Transverse colon (tissue), 4 donors: ENCODE measurements around the gene WAPL. TPM values are rescaled to one million over a fixed set of nuclear protein-coding genes. Genes with fewer than 3 reads are reported as not detected.

Experiments
- DNase-seq: peaks from one replicate; pipeline ENCODE4 v3.0.0-alpha.2; 2019
- H3K27ac ChIP-seq, 4 donors: fragments of 200-600 bp; sonication (generic); 2 replicates each; pipeline ENCODE4 v1.5.1; 2016 to 2018; ENCODE audit warnings: inconsistent platforms in 4 of 4
- H3K27me3 ChIP-seq: fragments of 200-600 bp; sonication (generic); 2 replicates; pipeline ENCODE4 v1.5.1; 2017; ENCODE audit warnings: inconsistent platforms
- H3K36me3 ChIP-seq, 4 donors: fragments of 200-600 bp; sonication (generic); 2 replicates each; pipeline ENCODE4 v1.5.1; 2017 to 2019; ENCODE audit warnings: inconsistent platforms in 4 of 4
- H3K4me1 ChIP-seq, 4 donors: fragments of 200-600 bp; sonication (generic); 2 replicates each; pipeline ENCODE4 v1.5.1; 2017 to 2020; ENCODE audit warnings: inconsistent platforms in 4 of 4
- H3K4me3 ChIP-seq, 4 donors: fragments of 200-600 bp; sonication (generic); 1 replicate in 1 of 4; 2 replicates in 3 of 4; pipeline versions ENCODE4 v1.5.1 to v1.6.1; 2017 to 2019; ENCODE audit warnings: inconsistent platforms in 4 of 4
- H3K9me3 ChIP-seq, 2 donors: fragments of 200-600 bp; sonication (generic); 2 replicates each; pipeline ENCODE4 v1.5.1; 2017 to 2019; ENCODE audit warnings: inconsistent platforms in 2 of 2
- CTCF ChIP-seq, 5 experiments: fragments of 200-600 bp in 3 of 5; fragments of 450-650 bp in 2 of 5; sonication (generic) in 3 of 5; IDR thresholded peaks; 1 replicate in 2 of 5; 2 replicates in 3 of 5; pipeline ENCODE4 v1.5.1; 2016 to 2017; ENCODE audit warnings: antibody characterized with exemption in 5 of 5, inconsistent platforms in 3 of 5, mild to moderate bottlenecking in 2 of 5, moderate library complexity in 1 of 5
- EP300 ChIP-seq: sonication (generic); formaldehyde crosslinking; IDR thresholded peaks from one replicate; pipeline ENCODE4 v1.6.1; 2017; ENCODE audit warnings: antibody characterized with exemption, low read depth
- POLR2A ChIP-seq: fragments of 450-650 bp; IDR thresholded peaks from one replicate; pipeline ENCODE4 v1.6.1; 2016; ENCODE audit warnings: antibody characterized with exemption, mild to moderate bottlenecking, moderate library complexity
- POLR2AphosphoS5 ChIP-seq, 3 donors: sonication (generic); formaldehyde crosslinking; IDR thresholded peaks; one replicate each; pipeline ENCODE4 v1.6.1; 2016; ENCODE audit warnings: antibody characterized with exemption in 3 of 3
- WGBS, 2 donors: methylation state at CpG; one replicate each; pipeline ENCODE4 v1.1.5; 2018; ENCODE audit warnings: low coverage in 1 of 2; 5-methylcytosine and 5-hydroxymethylcytosine counted together
- in situ Hi-C, 4 donors: fragments of 200-750 bp; cut with MboI; loops; one replicate each; pipeline versions ENCODE4 v1.15.0 to v1.15.1; 2017; ENCODE audit warnings: low sequenced_read_pairs in 3 of 4, low pct_ligation_motif_present in 1 of 4, low pct_unique_long_range_greater_than_20kb in 1 of 4
- intact Hi-C: fragments of 100-400 bp; cut with DNase I; formaldehyde crosslinking; loops from one replicate; pipeline ENCODE4 v1.15.1; 2023; ENCODE audit warnings: low total_unique reads
- total RNA-seq, 4 donors: library from RNA; depleted of rRNA; stranded (reverse); fragments of >200 nt; gene quantifications; one replicate each; pipeline ENCODE4 v1.1.0, GENCODE V29; 2016

Gene WAPL
- total RNA-seq, 4 donors from 2014 or later = 26.6 to 71.4 (median 41.0) TPM

GRCh38 chr10:86508217-86508616, 13.4 kb downstream of the WAPL start:
- DNase-seq = no peak
- in situ Hi-C loops = no loop called here
- H3K4me1 ChIP-seq = peaks cover 0 to 19% (median 5%) of the 10 kb centered on the region in 4 donors

GRCh38 chr10:86506499-86506898, 15.1 kb downstream of the WAPL start:
- H3K27ac ChIP-seq = no peak overlapping the region
- peaks cover 0 to 7% (median 1%) of the 10 kb centered on the region in 4 donors for H3K4me1 ChIP-seq
- TF ChIP-seq EP300 = no peak
- TF ChIP-seq POLR2A = no peak
- no peak for TF ChIP-seq POLR2AphosphoS5 (IDR thresholded peaks at IDR 0.05)
- no peak for TF ChIP-seq CTCF (IDR thresholded peaks at IDR 0.05)

More at GRCh38 chr10:86508217-86508616, 13.4 kb downstream of the WAPL start:
- H3K9me3 ChIP-seq = no peaks in the 10 kb centered on the region
- peaks cover 0 to 8% (median 2%) of the 10 kb centered on the region in 4 donors for H3K36me3 ChIP-seq
- TF ChIP-seq POLR2AphosphoS5 (IDR thresholded peaks at IDR 0.05) (no peak), EP300 (no peak), CTCF (IDR thresholded peaks at IDR 0.05) (no peak), POLR2A (no peak)
- H3K27me3 ChIP-seq = no peaks in the 10 kb centered on the region
- H3K27ac ChIP-seq = no peak overlapping the region
- 87 to 94% methylated on average over 6 of the region's 6 CpGs for WGBS, 2 donors
- intact Hi-C loops = no loop called here
- H3K4me3 ChIP-seq = no peak overlapping the region

GRCh38 chr10:86506062-86506461, 15.5 kb downstream of the WAPL start:
- intact Hi-C loops (no loop called here), in situ Hi-C loops (no loop called here)
- H3K36me3 ChIP-seq = peaks cover 0 to 8% (median 2%) of the 10 kb centered on the region in 4 donors

More at GRCh38 chr10:86506499-86506898, 15.1 kb downstream of the WAPL start:
- intact Hi-C loops (no loop called here), in situ Hi-C loops (no loop called here)
- no peak for DNase-seq
- H3K4me3 ChIP-seq = no peak overlapping the region
- H3K27me3 ChIP-seq = no peaks in the 10 kb centered on the region
- H3K36me3 ChIP-seq = peaks cover 0 to 8% (median 2%) of the 10 kb centered on the region in 4 donors
- WGBS, 2 donors = 74 to 93% methylated on average over 2 to 4 of the region's 4 CpGs
- no peaks in the 10 kb centered on the region for H3K9me3 ChIP-seq

GRCh38 chr10:86504510-86504909, 17.1 kb downstream of the WAPL start:
- no peaks in the 10 kb centered on the region for H3K27me3 ChIP-seq
- in situ Hi-C loops = no loop called here
- peaks cover 0 to 18% (median 7%) of the 10 kb centered on the region in 4 donors for H3K36me3 ChIP-seq
- TF ChIP-seq EP300 = no peak
- TF ChIP-seq POLR2A = no peak
- no peak for TF ChIP-seq CTCF (IDR thresholded peaks at IDR 0.05)
- no peak for TF ChIP-seq POLR2AphosphoS5 (IDR thresholded peaks at IDR 0.05)
- intact Hi-C loops = no loop called here
- no peak overlapping the region for H3K4me3 ChIP-seq
- DNase-seq = no peak
- no peaks in the 10 kb centered on the region for H3K9me3 ChIP-seq
- WGBS, 2 donors = 93 to 94% methylated on average over 5 to 10 of the region's 10 CpGs
- peaks cover 0 to 7% (median 1%) of the 10 kb centered on the region in 4 donors for H3K4me1 ChIP-seq
- no peak overlapping the region for H3K27ac ChIP-seq

More at GRCh38 chr10:86506062-86506461, 15.5 kb downstream of the WAPL start:
- H3K27ac ChIP-seq = no peak overlapping the region
- no peak for DNase-seq
- TF ChIP-seq CTCF (IDR thresholded peaks at IDR 0.05) = no peak
- no peak for TF ChIP-seq POLR2A
- TF ChIP-seq EP300 = no peak
- TF ChIP-seq POLR2AphosphoS5 (IDR thresholded peaks at IDR 0.05) = no peak
- no peaks in the 10 kb centered on the region for H3K9me3 ChIP-seq
- no peaks in the 10 kb centered on the region for H3K27me3 ChIP-seq
- H3K4me1 ChIP-seq = peaks cover 0 to 7% (median 1%) of the 10 kb centered on the region in 4 donors
- H3K4me3 ChIP-seq = no peak overlapping the region
- 70 to 72% methylated on average over 2 of the region's 2 CpGs for WGBS, 2 donors
